GM12878 (cell line): Measurements from ENCODE around the gene BBS4. TPM values are rescaled to one million over a fixed set of nuclear protein-coding genes. Genes with fewer than 3 reads are reported as not detected.

Experiments
- ATAC-seq: fragments of 200-7000 bp; cut with Tn5 transposase; 3 replicates; pipeline ENCODE4 v1.9.1; 2020; ENCODE audit warnings: mild to moderate bottlenecking, moderate library complexity
- BruUV-seq: library from RNA; stranded (reverse); fragments of 400-500 nt; replicated peaks from 2 replicates; lab custom pipeline; 2021; lab: Mats Ljungman, UMichigan
- CTCF ChIA-PET: fragments of 300-600 bp; sonication (Branson Sonifier 250); formaldehyde crosslinking; extraction: SDS; loops from one replicate; lab custom pipeline; 2021; ENCODE audit warnings: inconsistent platforms; lab: Yijun Ruan, JAX
- POLR2A ChIA-PET: fragments of 350-600 bp; formaldehyde crosslinking; extraction: SDS; loops from one replicate; lab custom pipeline; 2021; ENCODE audit warnings: inconsistent platforms; lab: Charles Lee
- RAD21 ChIA-PET: fragments of 300-600 bp; sonication (Branson Sonifier 250); formaldehyde crosslinking; loops from one replicate; lab custom pipeline; 2023; ENCODE audit warnings: antibody characterized with exemption; ENCODE audit not compliant: unreplicated experiment; lab: Charles Lee
- SMC1A ChIA-PET: fragments of 300-600 bp; sonication (Branson Sonifier 250); formaldehyde crosslinking; loops from one replicate; lab custom pipeline; 2023; ENCODE audit not compliant: unreplicated experiment, uncharacterized antibody; lab: Charles Lee
- DNase-seq: peaks from one replicate; pipeline ENCODE4 v3.0.0-alpha.2; 2011; ENCODE audit warnings: low read depth, low spot score
- FAIRE-seq: peaks from 3 replicates; lab custom pipeline; 2011; peaks lifted over from hg19 to GRCh38; lab: Jason Lieb, UNC
- H2AFZ ChIP-seq: 2 replicates; pipeline ENCODE4 v1.6.0; 2011; ENCODE audit warnings: low read depth, low read length, control low read depth; ENCODE audit not compliant: control insufficient read depth
- H3K27ac ChIP-seq: 2 replicates; pipeline ENCODE4 v1.5.1; 2011; ENCODE audit warnings: control low read depth; ENCODE audit not compliant: control insufficient read depth, insufficient read depth
- H3K27me3 ChIP-seq, 2 experiments: replicated peaks in 1 of 2; 2 replicates each; pipeline versions ENCODE4 v1.6.0 to v1.6.1; 2011; ENCODE audit warnings: low read length in 1 of 2; ENCODE audit not compliant: control insufficient read depth in 2 of 2, insufficient read depth in 2 of 2
- H3K36me3 ChIP-seq, 2 experiments: 2 replicates each; pipeline ENCODE4 v1.5.1; 2011; ENCODE audit warnings: low read length in 1 of 2; ENCODE audit not compliant: control insufficient read depth in 2 of 2, insufficient read depth in 2 of 2
- H3K4me1 ChIP-seq: 2 replicates; pipeline ENCODE4 v1.6.1; 2011; ENCODE audit warnings: mild to moderate bottlenecking, low read length, moderate library complexity, mixed read lengths; ENCODE audit not compliant: control insufficient read depth, insufficient read depth
- H3K4me2 ChIP-seq: 2 replicates; pipeline ENCODE4 v1.6.0; 2011; ENCODE audit warnings: control low read depth; ENCODE audit not compliant: control insufficient read depth, insufficient read depth
- H3K4me3 ChIP-seq: fragments of 200-600 bp; sonication (generic); 2 replicates; pipeline ENCODE4 v1.5.1; 2016
- H3K79me2 ChIP-seq: 2 replicates; pipeline ENCODE4 v1.6.0; 2011; ENCODE audit warnings: low read length; ENCODE audit not compliant: control insufficient read depth, insufficient read depth
- H3K9ac ChIP-seq: 2 replicates; pipeline ENCODE4 v1.8.0; 2011; ENCODE audit warnings: low read length, control low read depth, mixed read lengths; ENCODE audit not compliant: control insufficient read depth, insufficient read depth
- H3K9me3 ChIP-seq: replicated peaks from 3 replicates; pipeline ENCODE4 v1.5.1; 2011; ENCODE audit warnings: mild to moderate bottlenecking, low read length; ENCODE audit not compliant: control insufficient read depth, insufficient read depth
- H4K20me1 ChIP-seq: 2 replicates; pipeline ENCODE4 v1.6.0; 2011; ENCODE audit not compliant: control insufficient read depth, insufficient read depth
- CEBPB ChIP-seq, 2 experiments: fragments of 150-350 bp in 1 of 2; IDR thresholded peaks; 2 replicates each; pipeline ENCODE4 v1.6.1; 2012 to 2014; ENCODE audit warnings: low read depth in 2 of 2, low read length in 2 of 2, borderline replicate concordance in 1 of 2, inconsistent platforms in 1 of 2
- GABPA ChIP-seq: IDR thresholded peaks from 2 replicates; pipeline ENCODE4 v1.6.1; 2014; ENCODE audit warnings: antibody characterized with exemption, low read depth, mild to moderate bottlenecking, inconsistent platforms
- MXI1 ChIP-seq: fragments of 150-350 bp; IDR thresholded peaks from 2 replicates; pipeline ENCODE4 v1.6.1; 2011; ENCODE audit warnings: low read depth, mild to moderate bottlenecking, inconsistent platforms, low read length, improper control_type of control experiment
- NFXL1 ChIP-seq: fragments of 450-650 bp; IDR thresholded peaks from 2 replicates; pipeline ENCODE4 v1.6.1; 2017; ENCODE audit warnings: antibody characterized with exemption, mild to moderate bottlenecking, borderline replicate concordance
- NFYA ChIP-seq: IDR thresholded peaks from 2 replicates; pipeline ENCODE4 v1.6.1; 2011; ENCODE audit warnings: low read depth, mild to moderate bottlenecking, low read length, improper control_type of control experiment, borderline replicate concordance
- NR2C2 ChIP-seq: IDR thresholded peaks from 2 replicates; pipeline ENCODE4 v1.6.1; 2011; ENCODE audit warnings: borderline replicate concordance, low read depth; ENCODE audit not compliant: control insufficient read depth, insufficient read length
- PAX8 ChIP-seq: fragments of 450-650 bp; IDR thresholded peaks from 2 replicates; pipeline ENCODE4 v1.6.1; 2017; ENCODE audit warnings: mild to moderate bottlenecking, moderate library complexity
- SMC3 ChIP-seq: IDR thresholded peaks from 2 replicates; pipeline ENCODE4 v1.6.1; 2011; ENCODE audit warnings: low read length, improper control_type of control experiment, borderline replicate concordance
- SRF ChIP-seq, 2 experiments: IDR thresholded peaks; 2 replicates each; pipeline ENCODE4 v1.6.1; 2011; ENCODE audit warnings: low read depth in 2 of 2, low read length in 2 of 2, mild to moderate bottlenecking in 1 of 2, moderate library complexity in 1 of 2
- ZNF622 ChIP-seq: fragments of 450-650 bp; IDR thresholded peaks from 2 replicates; pipeline ENCODE4 v1.6.1; 2017; ENCODE audit warnings: mild to moderate bottlenecking, inconsistent platforms
- ZSCAN29 ChIP-seq: fragments of 450-650 bp; IDR thresholded peaks from 2 replicates; pipeline ENCODE4 v1.6.1; 2017; ENCODE audit warnings: mild to moderate bottlenecking, moderate library complexity
- WGBS: methylation state at CpG from one replicate; pipeline ENCODE4 v1.1.6; 2016; ENCODE audit warnings: low lambda C conversion rate; ENCODE audit not compliant: insufficient replicate concordance, insufficient coverage; ENCODE audit errors: missing lambda C conversion rate; 5-methylcytosine and 5-hydroxymethylcytosine counted together
- in situ Hi-C: fragments of 300-500 bp; cut with MboI; formaldehyde crosslinking; loops from 9 replicates; pipeline ENCODE4 v1.14.3; 2018; ENCODE audit warnings: mixed read lengths
- intact Hi-C: fragments of 100-400 bp; cut with micrococcal nuclease; formaldehyde crosslinking; loops from one replicate; pipeline ENCODE4 v1.14.2; 2022; ENCODE audit not compliant: unreplicated experiment
- polyA plus RNA-seq, 11 experiments: library from polyadenylated mRNA; depleted of rRNA in 4 of 11; unstranded in 6 of 11; stranded (reverse) in 5 of 11; fragments of >200 nt; fragmentation: Nextera tagmentation in 4 of 11; fragmentation: Illumina TruSeq in 1 of 11; extraction: Ambion mirVana in 4 of 11; extraction: Trizol in 1 of 11; gene quantifications; 1 replicate in 1 of 11; 2 replicates in 10 of 11; pipeline versions ENCODE4 v1.2.1 to v1.2.3, GENCODE V29; 2011 to 2016; ENCODE audit warnings: inconsistent platforms in 2 of 11, missing spikeins in 2 of 11, low read depth in 1 of 11
- total RNA-seq, 4 experiments: library from RNA; depleted of rRNA in 3 of 4; stranded (reverse); fragments of >200 nt in 3 of 4; fragmentation: Illumina TruSeq in 1 of 4; extraction: Trizol in 1 of 4; gene quantifications; 2 replicates each; pipeline versions ENCODE4 v1.2.1 to v1.2.3, GENCODE V29; 2013 to 2021
- TF ChIP-seq, protein P1 (sequence below): fragments of 450-650 bp; IDR thresholded peaks from 2 replicates; pipeline ENCODE4 v1.6.1; 2017; ENCODE audit warnings: mild to moderate bottlenecking
- TF ChIP-seq, protein P2 (sequence below): fragments of 450-650 bp; IDR thresholded peaks from 2 replicates; pipeline ENCODE4 v1.6.1; 2018; ENCODE audit warnings: mild to moderate bottlenecking, low read depth, moderate library complexity; ENCODE audit not compliant: partially characterized antibody
- TF ChIP-seq, protein P3 (sequence below): fragments of 450-650 bp; IDR thresholded peaks from 2 replicates; pipeline ENCODE4 v1.6.1; 2017; ENCODE audit warnings: borderline replicate concordance

BBS4 gene
- total and polyA plus RNA-seq, 10 of the 15 experiments (the other 5 are each of a cell fraction or from before 2014, with no cell fraction given): 7.2 to 22.1 (median 9.9) TPM

DNA sequence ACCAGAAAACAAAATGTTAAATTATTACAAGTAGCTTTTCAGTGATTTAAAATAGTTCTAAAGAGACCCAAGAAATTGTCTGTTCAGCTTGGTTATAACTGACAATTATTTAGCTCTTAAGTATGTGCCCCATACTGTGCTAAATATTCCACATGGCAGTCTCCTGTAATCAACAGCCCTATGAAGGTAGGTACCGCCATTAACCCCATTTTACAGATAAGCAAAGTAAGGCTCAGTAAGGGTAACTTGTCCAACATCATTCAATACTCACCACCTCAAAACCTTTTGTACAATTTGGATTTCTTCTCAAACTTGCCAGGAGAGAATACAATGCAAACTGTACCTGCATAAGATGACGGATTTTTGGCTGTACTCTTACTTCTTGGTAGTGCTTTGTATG is 63.7 kb downstream of the BBS4 start:
- no peak overlapping the region for H2AFZ ChIP-seq
- H3K4me3 ChIP-seq: no peak overlapping the region
- no peaks in the 10 kb centered on the region for H3K79me2 ChIP-seq
- SMC1A ChIA-PET: interaction anchor here (1.0 to 3.3 kb wide), 3 partner anchors 10 to 167 kb away, joined by 3 to 15 read pairs (median 4); no protein-coding TSS in a partner anchor
- H3K4me1 ChIP-seq: no peaks in the 10 kb centered on the region
- H3K9ac ChIP-seq: no peak overlapping the region
- CTCF ChIA-PET: interaction anchor here (0.6 to 5.0 kb wide), 2 partner anchors 27 to 1023 kb away, joined by 3 to 31 read pairs; no protein-coding TSS in a partner anchor
- H3K36me3 ChIP-seq: peaks cover 11 to 13% of the 10 kb centered on the region in 2 experiments
- FAIRE-seq: no peak
- BruUV-seq: no TSS peak
- WGBS: 79% methylated on average over 2 of the region's 2 CpGs
- POLR2A ChIA-PET: interaction anchor here (0.6 to 0.8 kb wide), 3 partner anchors 14 to 23 kb away, joined by 4 to 6 read pairs (median 5); no protein-coding TSS in a partner anchor
- in situ Hi-C loops: no loop called here
- DNase-seq: no peak
- no peak overlapping the region for H3K27ac ChIP-seq
- H3K4me2 ChIP-seq: no peak overlapping the region
- H3K9me3 ChIP-seq: no peaks in the 10 kb centered on the region
- TF ChIP-seq NFYA (no peak), MXI1 (no peak), ZSCAN29 (no peak), SMC3 (no peak), SRF (IDR thresholded peaks at IDR 0.05; ENCODE audit: low read depth in 2 of 2, low read length in 2 of 2) (no peak), NFXL1 (no peak), CEBPB (IDR thresholded peaks at IDR 0.05; ENCODE audit: borderline replicate concordance in 1 of 2, low read depth in 2 of 2, low read length in 2 of 2) (no peak), NR2C2 (no peak), GABPA (no peak), PAX8 (no peak), ZNF622 (no peak)
- TF ChIP-seq, protein P1, sequence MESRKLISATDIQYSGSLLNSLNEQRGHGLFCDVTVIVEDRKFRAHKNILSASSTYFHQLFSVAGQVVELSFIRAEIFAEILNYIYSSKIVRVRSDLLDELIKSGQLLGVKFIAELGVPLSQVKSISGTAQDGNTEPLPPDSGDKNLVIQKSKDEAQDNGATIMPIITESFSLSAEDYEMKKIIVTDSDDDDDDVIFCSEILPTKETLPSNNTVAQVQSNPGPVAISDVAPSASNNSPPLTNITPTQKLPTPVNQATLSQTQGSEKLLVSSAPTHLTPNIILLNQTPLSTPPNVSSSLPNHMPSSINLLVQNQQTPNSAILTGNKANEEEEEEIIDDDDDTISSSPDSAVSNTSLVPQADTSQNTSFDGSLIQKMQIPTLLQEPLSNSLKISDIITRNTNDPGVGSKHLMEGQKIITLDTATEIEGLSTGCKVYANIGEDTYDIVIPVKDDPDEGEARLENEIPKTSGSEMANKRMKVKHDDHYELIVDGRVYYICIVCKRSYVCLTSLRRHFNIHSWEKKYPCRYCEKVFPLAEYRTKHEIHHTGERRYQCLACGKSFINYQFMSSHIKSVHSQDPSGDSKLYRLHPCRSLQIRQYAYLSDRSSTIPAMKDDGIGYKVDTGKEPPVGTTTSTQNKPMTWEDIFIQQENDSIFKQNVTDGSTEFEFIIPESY: no peak
- TF ChIP-seq, protein P2, sequence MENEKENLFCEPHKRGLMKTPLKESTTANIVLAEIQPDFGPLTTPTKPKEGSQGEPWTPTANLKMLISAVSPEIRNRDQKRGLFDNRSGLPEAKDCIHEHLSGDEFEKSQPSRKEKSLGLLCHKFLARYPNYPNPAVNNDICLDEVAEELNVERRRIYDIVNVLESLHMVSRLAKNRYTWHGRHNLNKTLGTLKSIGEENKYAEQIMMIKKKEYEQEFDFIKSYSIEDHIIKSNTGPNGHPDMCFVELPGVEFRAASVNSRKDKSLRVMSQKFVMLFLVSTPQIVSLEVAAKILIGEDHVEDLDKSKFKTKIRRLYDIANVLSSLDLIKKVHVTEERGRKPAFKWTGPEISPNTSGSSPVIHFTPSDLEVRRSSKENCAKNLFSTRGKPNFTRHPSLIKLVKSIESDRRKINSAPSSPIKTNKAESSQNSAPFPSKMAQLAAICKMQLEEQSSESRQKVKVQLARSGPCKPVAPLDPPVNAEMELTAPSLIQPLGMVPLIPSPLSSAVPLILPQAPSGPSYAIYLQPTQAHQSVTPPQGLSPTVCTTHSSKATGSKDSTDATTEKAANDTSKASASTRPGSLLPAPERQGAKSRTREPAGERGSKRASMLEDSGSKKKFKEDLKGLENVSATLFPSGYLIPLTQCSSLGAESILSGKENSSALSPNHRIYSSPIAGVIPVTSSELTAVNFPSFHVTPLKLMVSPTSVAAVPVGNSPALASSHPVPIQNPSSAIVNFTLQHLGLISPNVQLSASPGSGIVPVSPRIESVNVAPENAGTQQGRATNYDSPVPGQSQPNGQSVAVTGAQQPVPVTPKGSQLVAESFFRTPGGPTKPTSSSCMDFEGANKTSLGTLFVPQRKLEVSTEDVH: no peak
- TF ChIP-seq, protein P3, sequence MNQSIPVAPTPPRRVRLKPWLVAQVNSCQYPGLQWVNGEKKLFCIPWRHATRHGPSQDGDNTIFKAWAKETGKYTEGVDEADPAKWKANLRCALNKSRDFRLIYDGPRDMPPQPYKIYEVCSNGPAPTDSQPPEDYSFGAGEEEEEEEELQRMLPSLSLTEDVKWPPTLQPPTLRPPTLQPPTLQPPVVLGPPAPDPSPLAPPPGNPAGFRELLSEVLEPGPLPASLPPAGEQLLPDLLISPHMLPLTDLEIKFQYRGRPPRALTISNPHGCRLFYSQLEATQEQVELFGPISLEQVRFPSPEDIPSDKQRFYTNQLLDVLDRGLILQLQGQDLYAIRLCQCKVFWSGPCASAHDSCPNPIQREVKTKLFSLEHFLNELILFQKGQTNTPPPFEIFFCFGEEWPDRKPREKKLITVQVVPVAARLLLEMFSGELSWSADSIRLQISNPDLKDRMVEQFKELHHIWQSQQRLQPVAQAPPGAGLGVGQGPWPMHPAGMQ: no peak
- TF ChIP-seq, all 136 proteins: peak for 0
- Histone ChIP-seq H4K20me1 (no peaks in the 10 kb centered on the region), H3K27me3 (no peaks in the 10 kb centered on the region)
- RAD21 ChIA-PET: no interaction called here
- no peak for ATAC-seq
- intact Hi-C loops: no loop called here
